OCI-LY7 (cell line): ENCODE data around the gene TLR5. TPM values are rescaled to one million over a fixed set of nuclear protein-coding genes. Genes with fewer than 3 reads are reported as not detected.

Source experiments
- BruUV-seq: library from RNA; stranded (reverse); fragments of 400-500 nt; replicated peaks from 2 replicates; lab custom pipeline; 2021; lab: Mats Ljungman, UMichigan
- CTCF ChIA-PET: fragments of 300-600 bp; sonication (Branson Sonifier 250); formaldehyde crosslinking; loops from one replicate; lab custom pipeline; 2022; ENCODE audit warnings: antibody characterized with exemption; ENCODE audit not compliant: unreplicated experiment; lab: Charles Lee
- POLR2A ChIA-PET: fragments of 300-600 bp; sonication (Branson Sonifier 250); formaldehyde crosslinking; loops from one replicate; lab custom pipeline; 2022; ENCODE audit warnings: antibody characterized with exemption; lab: Charles Lee
- DNase-seq: peaks from one replicate; pipeline ENCODE4 v3.0.0-alpha.2; 2015; ENCODE audit warnings: low spot score
- H2AFZ ChIP-seq: fragments of 200-600 bp; sonication (generic), shearing (Covaris generic); 2 replicates; pipeline ENCODE4 v1.6.1; 2014; ENCODE audit warnings: mild to moderate bottlenecking, antibody characterized with exemption, low read length, moderate library complexity
- H3K27ac ChIP-seq: fragments of 200-600 bp; sonication (generic); 2 replicates; pipeline ENCODE4 v1.5.1; 2014; ENCODE audit warnings: mixed run types, low read depth, mild to moderate bottlenecking, moderate library complexity, low read length, inconsistent platforms; ENCODE audit not compliant: poor library complexity, severe bottlenecking
- H3K36me3 ChIP-seq: fragments of 200-600 bp; sonication (generic); 2 replicates; pipeline ENCODE4 v1.6.1; 2014; ENCODE audit warnings: mild to moderate bottlenecking, antibody characterized with exemption, low read length, moderate library complexity, mixed read lengths; ENCODE audit not compliant: insufficient read depth
- H3K4me1 ChIP-seq: fragments of 200-600 bp; sonication (generic); 2 replicates; pipeline ENCODE4 v1.5.1; 2014; ENCODE audit warnings: mild to moderate bottlenecking, low read length; ENCODE audit not compliant: insufficient read depth, poor library complexity, severe bottlenecking
- H3K4me2 ChIP-seq: fragments of 200-600 bp; sonication (generic); 2 replicates; pipeline ENCODE4 v1.6.1; 2014; ENCODE audit warnings: mild to moderate bottlenecking, low read length
- H3K4me3 ChIP-seq: fragments of 200-600 bp; sonication (generic); 2 replicates; pipeline ENCODE4 v1.5.1; 2014; ENCODE audit warnings: mild to moderate bottlenecking, low read depth, low read length; ENCODE audit not compliant: poor library complexity, severe bottlenecking
- H3K79me2 ChIP-seq: fragments of 200-600 bp; sonication (generic); 2 replicates; pipeline ENCODE4 v1.6.1; 2016; ENCODE audit warnings: low read depth, mild to moderate bottlenecking, low read length, moderate library complexity, mixed read lengths; ENCODE audit not compliant: insufficient read depth
- H3K9me2 ChIP-seq: fragments of 200-600 bp; sonication (generic); 2 replicates; pipeline ENCODE4 v1.6.1; 2016; ENCODE audit warnings: mild to moderate bottlenecking, low read length, mixed read lengths; ENCODE audit not compliant: insufficient read depth
- H3K9me3 ChIP-seq: fragments of 200-600 bp; sonication (generic); 2 replicates; pipeline ENCODE4 v1.6.1; 2014; ENCODE audit warnings: mild to moderate bottlenecking, mixed run types, low read length, mixed read lengths
- H4K20me1 ChIP-seq: fragments of 200-600 bp; sonication (generic); 2 replicates; pipeline ENCODE4 v1.6.1; 2014; ENCODE audit warnings: mild to moderate bottlenecking, antibody characterized with exemption, low read length, moderate library complexity, mixed read lengths; ENCODE audit not compliant: insufficient read depth
- EZH2phosphoT487 ChIP-seq: fragments of 200-600 bp; sonication (generic); IDR thresholded peaks from 2 replicates; pipeline ENCODE4 v1.6.1; 2018; ENCODE audit warnings: low read depth, borderline replicate concordance, mild to moderate bottlenecking, mixed run types, antibody characterized with exemption, low read length, moderate library complexity, mixed read lengths
- intact Hi-C: fragments of 100-400 bp; cut with micrococcal nuclease; formaldehyde crosslinking; loops from one replicate; pipeline ENCODE4 v1.10.0; 2022; ENCODE audit not compliant: unreplicated experiment
- total RNA-seq, 2 experiments: library from RNA; depleted of rRNA in 1 of 2; stranded (reverse); fragments of >200 nt in 1 of 2; shearing (Covaris generic) in 1 of 2; gene quantifications; 2 replicates each; pipeline ENCODE4 v1.2.3, GENCODE V29; 2014 to 2022
- TF ChIP-seq, protein P1 (sequence below): fragments of 200-600 bp; sonication (generic); conservative IDR thresholded peaks from 2 replicates; pipeline ENCODE4 v1.5.1; 2014; ENCODE audit warnings: mild to moderate bottlenecking, antibody characterized with exemption, low read length, moderate library complexity, mixed read lengths

Gene TLR5
- total RNA-seq, 2 experiments from 2014 or later, result not detected

- ChIA-PET CTCF (interaction anchor here (0.9 kb wide), 1 partner anchor 11 kb away, joined by 3 read pairs; no protein-coding TSS in a partner anchor), POLR2A (interaction anchor here (1.3 kb wide), 1 partner anchor 27 kb away, joined by 3 read pairs; no protein-coding TSS in a partner anchor)
- Histone ChIP-seq H3K4me3 (no peak overlapping the region), H3K9me3 (no peaks in the 10 kb centered on the region), H3K9me2 (no peaks in the 10 kb centered on the region), H3K27ac (no peak overlapping the region), H2AFZ (peak overlapping the region; percentile 36; the same call in 1 of the 2 replicates), H3K4me2 (no peak overlapping the region), H3K4me1 (no peaks in the 10 kb centered on the region), H3K79me2 (no peaks in the 10 kb centered on the region), H4K20me1 (no peaks in the 10 kb centered on the region), H3K36me3 (no peaks in the 10 kb centered on the region)
- intact Hi-C loops, result loop anchor here (10.0 kb wide), 1 partner anchor 328 kb away; no protein-coding TSS in a partner anchor
- TF ChIP-seq EZH2phosphoT487, result no peak
- TF ChIP-seq, protein P1, sequence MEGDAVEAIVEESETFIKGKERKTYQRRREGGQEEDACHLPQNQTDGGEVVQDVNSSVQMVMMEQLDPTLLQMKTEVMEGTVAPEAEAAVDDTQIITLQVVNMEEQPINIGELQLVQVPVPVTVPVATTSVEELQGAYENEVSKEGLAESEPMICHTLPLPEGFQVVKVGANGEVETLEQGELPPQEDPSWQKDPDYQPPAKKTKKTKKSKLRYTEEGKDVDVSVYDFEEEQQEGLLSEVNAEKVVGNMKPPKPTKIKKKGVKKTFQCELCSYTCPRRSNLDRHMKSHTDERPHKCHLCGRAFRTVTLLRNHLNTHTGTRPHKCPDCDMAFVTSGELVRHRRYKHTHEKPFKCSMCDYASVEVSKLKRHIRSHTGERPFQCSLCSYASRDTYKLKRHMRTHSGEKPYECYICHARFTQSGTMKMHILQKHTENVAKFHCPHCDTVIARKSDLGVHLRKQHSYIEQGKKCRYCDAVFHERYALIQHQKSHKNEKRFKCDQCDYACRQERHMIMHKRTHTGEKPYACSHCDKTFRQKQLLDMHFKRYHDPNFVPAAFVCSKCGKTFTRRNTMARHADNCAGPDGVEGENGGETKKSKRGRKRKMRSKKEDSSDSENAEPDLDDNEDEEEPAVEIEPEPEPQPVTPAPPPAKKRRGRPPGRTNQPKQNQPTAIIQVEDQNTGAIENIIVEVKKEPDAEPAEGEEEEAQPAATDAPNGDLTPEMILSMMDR, result no peak
- no peak for DNase-seq
- no TSS peak for BruUV-seq
These were observed 19.9 kb downstream of the TLR5 start for GRCh38 chr1:223123011-223123610.

DNA sequence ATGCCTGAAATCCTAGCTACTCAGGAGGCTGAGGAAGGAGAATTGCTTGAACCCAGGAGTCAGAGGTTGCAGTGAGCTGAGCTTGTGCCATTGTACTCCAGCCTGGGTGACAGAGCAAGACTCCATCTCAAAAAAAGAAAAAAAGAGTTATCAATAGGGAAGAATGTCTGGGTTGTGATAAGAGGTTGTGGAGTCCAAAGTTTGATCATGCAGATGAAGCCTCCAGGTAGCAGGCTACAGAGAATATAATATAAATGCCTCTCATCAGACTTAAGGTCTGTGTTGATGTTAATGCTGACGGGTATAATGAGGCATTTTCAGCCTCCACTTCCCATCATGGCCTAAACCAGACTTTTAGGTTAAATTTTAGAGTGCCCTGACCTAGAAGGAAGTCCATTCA is 24.6 kb downstream of the TLR5 start:
- no peaks in the 10 kb centered on the region for H3K79me2 ChIP-seq
- H3K4me3 ChIP-seq, result no peak overlapping the region
- no peak overlapping the region for H3K27ac ChIP-seq
- no peak overlapping the region for H2AFZ ChIP-seq
- ChIA-PET POLR2A (no interaction called here), CTCF (no interaction called here)
- no peaks in the 10 kb centered on the region for H3K36me3 ChIP-seq
- no peaks in the 10 kb centered on the region for H3K4me1 ChIP-seq
- no peaks in the 10 kb centered on the region for H3K9me3 ChIP-seq
- TF ChIP-seq, protein P1, result no peak
- no peak for TF ChIP-seq EZH2phosphoT487
- H4K20me1 ChIP-seq, result no peaks in the 10 kb centered on the region
- no TSS peak for BruUV-seq
- no peak for DNase-seq
- intact Hi-C loops, result no loop called here
- no peaks in the 10 kb centered on the region for H3K9me2 ChIP-seq
- no peak overlapping the region for H3K4me2 ChIP-seq

DNA sequence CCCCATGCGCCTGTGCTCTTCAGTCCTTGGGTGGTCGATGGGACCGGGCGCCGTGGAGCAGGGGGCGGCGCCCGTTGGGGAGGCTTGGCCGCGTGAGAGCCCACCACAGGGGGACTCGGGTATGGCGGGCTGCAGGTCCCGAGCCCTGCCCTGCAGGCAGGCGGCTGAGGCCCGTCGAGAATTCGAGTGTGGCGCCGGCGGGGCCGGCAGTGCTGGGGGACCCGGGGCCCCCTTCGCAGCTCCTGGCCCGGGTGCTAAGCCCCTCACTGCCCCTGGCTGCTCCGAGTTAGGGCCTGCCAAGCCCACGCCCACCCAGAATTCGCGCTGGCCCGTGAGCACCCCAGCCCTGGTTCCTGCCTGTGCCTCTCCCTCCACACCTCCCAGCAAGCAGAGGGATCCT is 26.1 kb downstream of the TLR5 start:
- Histone ChIP-seq H4K20me1 (no peaks in the 10 kb centered on the region), H2AFZ (no peak overlapping the region), H3K79me2 (no peaks in the 10 kb centered on the region), H3K9me2 (no peaks in the 10 kb centered on the region), H3K4me2 (no peak overlapping the region), H3K27ac (no peak overlapping the region), H3K36me3 (no peaks in the 10 kb centered on the region), H3K4me1 (no peaks in the 10 kb centered on the region), H3K4me3 (no peak overlapping the region), H3K9me3 (no peaks in the 10 kb centered on the region)
- ChIA-PET CTCF (no interaction called here), POLR2A (no interaction called here)
- BruUV-seq, result no TSS peak
- intact Hi-C loops, result no loop called here
- TF ChIP-seq EZH2phosphoT487, result no peak
- TF ChIP-seq, protein P1, result no peak
- no peak for DNase-seq
